Activated T-helper 1 cell treated with Interleukin-2 at 50 U/mL for 16 hours (primary cell): Measurements from ENCODE around the gene PFKFB1.

Source experiments
- DNase-seq: peaks from one replicate; pipeline ENCODE4 v3.0.0-alpha.2; 2020; ENCODE audit warnings: low read depth

Gene PFKFB1

DNA sequence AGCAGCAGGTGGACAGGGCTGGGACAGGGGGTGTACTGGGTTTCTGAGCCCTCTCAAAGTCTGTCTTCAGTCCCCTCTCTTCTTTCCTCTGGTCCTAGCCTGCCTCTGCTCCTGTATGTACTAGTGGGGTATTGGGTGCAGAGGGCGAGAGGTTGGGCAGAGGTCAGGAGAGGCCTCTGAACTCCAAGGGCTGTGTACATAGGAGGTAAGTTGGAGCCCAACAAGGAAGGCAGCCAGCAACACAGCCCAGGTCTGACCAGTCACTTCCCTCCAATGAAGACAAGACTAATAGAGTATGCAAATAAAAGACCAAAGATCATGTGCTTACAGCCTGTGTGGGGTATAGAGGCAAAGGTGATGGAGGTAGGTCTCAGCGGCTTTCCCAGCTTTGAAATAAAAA is at the start of gene PFKFB1:
Gene PFKFB1, minus strand, starts transcription at position 90 of the 400 bp plus-strand sequence. CDS start 181 bp downstream, outside the sequence.
- DNase-seq = no peak

GRCh38 chrX:55041514-55041913 is 47.5 kb upstream of the PFKFB1 start:
- no peak for DNase-seq

DNA sequence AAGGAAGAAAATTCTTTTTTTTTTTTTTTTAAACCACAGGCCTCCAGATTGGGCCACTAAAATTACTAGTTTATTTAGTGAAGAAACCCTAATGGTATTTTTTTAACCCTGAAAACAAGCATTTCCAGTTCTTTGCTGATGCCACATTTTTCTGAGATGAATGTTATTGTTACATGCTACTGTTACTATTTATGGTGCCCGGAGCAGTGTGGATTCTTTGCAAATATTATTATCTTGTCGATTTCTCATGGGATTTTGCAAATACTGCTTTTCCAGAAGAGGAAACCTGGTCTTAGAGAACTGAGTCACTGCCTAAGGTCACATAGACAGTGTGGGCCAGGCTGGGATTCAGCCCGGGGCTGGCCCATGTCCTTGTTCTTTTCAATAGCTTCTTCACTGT is 45.5 kb upstream of the PFKFB1 start:
- no peak for DNase-seq

DNA sequence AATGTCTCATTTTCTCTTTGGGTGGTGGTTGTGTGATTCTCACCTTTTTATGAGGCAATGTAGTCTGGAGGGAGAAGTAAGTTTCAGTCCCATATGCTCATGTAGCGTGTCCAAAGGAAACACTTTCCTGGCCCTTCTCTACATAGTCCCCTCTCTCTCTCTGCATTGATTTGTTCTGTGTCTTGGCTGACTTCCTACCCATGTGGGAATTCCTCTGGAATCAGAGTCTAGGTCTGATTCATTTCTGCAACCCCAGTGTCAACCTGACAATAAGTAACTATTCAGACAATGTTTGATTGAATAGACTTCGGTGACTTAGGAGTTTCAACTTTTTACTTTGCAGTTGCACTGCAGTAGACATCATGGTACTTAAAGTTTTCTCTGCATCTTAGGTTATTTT is 39.4 kb upstream of the PFKFB1 start:
- no peak for DNase-seq

DNA sequence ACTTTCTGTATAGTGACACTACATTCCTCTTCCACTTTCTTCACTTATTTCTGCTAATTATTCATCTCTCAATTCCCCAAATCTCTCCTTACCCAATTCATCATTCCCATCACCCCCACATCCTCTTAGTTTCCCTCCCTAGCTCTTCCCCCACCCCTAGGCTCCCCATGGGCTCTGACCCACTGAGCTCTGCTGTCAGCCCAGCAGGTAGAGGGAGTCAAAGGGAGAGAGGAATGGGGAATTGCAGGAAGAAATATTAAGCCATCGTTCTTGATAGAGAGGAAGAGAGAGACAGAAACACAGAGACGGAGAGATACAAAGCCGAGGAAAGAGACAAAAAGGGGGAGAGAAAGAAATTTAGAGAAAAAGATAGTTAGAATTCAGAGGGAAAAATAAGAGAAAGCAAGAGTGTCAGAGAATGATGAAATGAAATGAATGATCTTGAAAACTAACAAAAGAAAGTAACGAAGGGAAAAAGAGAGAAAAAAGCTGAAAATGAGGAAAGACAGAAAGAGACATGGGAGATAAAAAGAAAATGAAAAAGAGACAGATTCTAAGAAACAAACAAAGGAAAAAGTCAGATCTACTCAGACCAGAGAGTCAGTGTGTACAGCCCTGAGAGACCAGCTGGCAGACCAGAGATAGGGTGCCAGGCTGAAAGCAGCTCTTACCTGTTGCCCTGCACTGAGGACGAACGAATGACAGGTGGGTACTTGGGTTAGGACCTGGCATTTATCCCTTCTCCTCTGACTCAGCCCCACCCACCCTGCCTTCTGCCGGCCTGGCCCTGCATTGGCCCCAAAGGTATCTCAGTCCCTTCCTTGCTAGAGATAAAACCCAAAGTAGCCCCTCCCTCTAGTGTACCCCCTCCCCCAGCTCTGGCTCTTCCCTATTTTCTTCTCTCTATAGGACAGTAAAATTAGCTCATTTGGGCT is 36.5 kb upstream of the PFKFB1 start, which contains the start of gene ALAS2:
Gene ALAS2, minus strand, starts transcription at position 707 of the 935 bp plus-strand sequence. CDS start 4,977 bp downstream, outside the sequence.
- no peak for DNase-seq

- DNase-seq = no peak
These were observed 35.3 kb upstream of the PFKFB1 start for GRCh38 chrX:55029291-55029690.

DNA sequence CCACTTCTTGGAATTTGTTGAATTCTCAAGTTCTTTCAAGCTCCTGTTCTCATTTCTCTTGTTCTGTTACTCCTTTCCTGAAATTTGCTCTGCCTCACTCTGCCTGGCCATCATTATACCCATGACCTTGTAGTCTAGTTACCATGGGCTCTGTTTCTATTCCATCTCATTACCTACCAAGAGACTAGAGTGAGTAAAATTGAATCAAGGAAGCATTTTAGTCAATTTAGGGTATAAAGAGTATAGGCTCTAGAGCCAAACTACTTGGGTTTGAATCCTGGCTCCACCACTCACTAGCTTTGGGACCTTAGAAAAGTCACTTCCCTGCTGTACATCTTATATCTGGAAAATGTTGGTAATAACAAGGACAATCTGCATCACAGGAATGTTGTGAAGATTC is 34.6 kb upstream of the PFKFB1 start:
- no peak for DNase-seq

- DNase-seq = no peak
These were observed 34.1 kb upstream of the PFKFB1 start for GRCh38 chrX:55028040-55028439.

DNA sequence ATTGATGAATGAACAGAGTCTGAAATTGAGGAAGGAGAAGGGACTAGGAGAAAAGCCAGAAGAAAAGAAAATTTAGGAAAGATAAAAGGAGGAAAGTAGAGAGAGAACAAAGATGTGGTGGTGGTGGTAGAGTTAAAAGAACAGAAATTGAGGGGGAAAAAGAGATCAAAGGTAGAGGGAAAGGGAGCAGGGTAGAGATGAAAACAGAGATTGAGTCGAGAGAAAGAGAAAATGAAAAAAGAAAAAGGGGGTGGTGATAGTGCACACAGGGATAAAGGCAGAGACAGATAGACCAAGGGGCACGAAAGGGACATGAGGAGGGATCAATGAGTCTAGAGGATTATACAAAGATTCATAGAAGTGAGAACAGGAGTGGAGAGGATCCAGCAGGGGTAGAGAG is 32.9 kb upstream of the PFKFB1 start:
- DNase-seq = no peak

GRCh38 chrX:55026143-55026542 is 32.2 kb upstream of the PFKFB1 start:
- DNase-seq = no peak

GRCh38 chrX:55014897-55015299 is 20.9 kb upstream of the PFKFB1 start:
- no peak for DNase-seq

DNA sequence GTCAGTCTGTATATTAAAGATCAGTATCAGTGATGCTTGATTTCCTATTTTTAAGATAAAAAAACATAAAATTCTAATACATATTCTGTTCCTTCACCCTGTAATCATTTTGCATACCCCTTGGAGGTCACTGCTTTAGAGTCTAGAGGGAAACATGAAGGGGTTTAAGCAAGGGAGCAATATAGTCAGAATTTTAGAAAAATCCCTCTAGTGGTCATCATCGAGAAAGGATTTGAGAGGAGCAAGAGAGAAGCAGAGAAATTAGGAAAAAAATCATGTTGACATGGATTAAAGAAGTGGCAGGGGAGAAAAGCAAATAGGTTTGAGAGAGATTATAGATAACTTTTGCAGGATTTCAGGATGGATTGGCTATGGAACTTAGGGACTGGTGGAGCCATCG is 17.3 kb upstream of the PFKFB1 start:
- no peak for DNase-seq

GRCh38 chrX:55008571-55009358 is 14.8 kb upstream of the PFKFB1 start:
- no peak for DNase-seq

GRCh38 chrX:55007656-55008055 is 13.7 kb upstream of the PFKFB1 start:
- DNase-seq = no peak

- DNase-seq = no peak
These were observed 13.0 kb upstream of the PFKFB1 start for GRCh38 chrX:55006827-55007621.

DNA sequence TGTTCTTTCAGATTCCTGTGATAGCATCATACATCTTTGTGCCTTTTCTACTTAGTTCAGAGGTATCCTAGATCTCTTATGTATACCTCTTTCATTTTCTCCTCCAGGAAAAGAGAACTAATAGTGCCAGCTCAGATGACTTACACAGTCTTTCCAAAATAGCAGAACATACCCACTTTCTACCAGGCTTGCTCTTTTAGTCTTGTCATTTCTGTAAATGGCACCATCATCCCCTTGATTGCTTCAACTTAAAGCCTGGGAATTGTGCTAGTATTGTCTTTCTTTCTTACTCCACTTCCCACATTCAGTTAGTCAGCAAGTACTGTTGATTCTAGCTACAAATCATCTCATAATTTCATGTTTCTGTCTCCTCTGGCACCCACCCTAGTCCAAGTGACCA is 11.3 kb upstream of the PFKFB1 start:
- DNase-seq = no peak

GRCh38 chrX:55004231-55004630 is 10.2 kb upstream of the PFKFB1 start:
- DNase-seq = no peak

DNA sequence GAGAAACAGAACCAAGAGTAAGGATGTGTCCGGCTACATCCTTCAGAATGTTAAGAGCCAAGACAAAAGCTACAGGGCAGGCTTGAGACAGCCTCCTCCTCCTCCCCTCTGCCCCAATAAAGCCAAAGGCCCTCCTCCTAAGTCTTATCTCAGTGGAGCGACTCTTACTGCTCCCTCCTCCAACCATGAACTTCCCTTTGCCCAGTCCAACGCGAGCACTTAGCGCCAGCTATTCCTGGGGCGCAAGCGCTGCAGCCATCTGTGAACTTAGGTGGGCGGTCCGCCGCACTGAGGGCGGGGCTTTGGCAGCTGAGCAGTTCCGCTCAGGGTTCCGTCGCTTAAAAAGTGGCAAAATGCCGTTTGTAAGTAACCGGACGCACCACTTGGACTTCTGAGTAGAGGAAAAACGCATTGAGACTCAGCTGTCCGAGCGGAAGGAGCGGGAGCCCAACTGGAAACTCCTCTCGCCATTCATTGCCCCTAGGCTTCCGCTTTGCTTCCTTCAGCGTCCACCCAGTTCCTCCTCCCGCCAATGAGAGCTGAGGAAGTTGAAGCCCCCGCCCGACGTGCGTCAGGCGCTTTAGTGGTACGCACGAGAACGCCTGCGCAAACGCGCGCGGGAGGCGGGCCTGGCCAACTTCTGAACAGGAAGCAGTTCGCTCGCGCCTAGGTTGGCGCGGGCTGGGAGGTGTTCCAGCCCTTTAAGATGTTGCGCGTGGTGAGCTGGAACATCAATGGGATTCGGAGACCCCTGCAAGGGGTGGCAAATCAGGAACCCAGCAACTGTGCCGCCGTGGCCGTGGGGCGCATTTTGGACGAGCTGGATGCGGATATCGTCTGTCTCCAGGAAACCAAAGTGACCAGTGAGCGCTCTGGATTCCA is 6.0 kb upstream of the PFKFB1 start, which contains the start of gene APEX2:
Gene APEX2, plus strand, starts transcription at position 647 of the 882 bp plus-strand sequence. Its CDS starts 60 bp downstream, at position 707.
- peak; percentile 76 for DNase-seq

DNA sequence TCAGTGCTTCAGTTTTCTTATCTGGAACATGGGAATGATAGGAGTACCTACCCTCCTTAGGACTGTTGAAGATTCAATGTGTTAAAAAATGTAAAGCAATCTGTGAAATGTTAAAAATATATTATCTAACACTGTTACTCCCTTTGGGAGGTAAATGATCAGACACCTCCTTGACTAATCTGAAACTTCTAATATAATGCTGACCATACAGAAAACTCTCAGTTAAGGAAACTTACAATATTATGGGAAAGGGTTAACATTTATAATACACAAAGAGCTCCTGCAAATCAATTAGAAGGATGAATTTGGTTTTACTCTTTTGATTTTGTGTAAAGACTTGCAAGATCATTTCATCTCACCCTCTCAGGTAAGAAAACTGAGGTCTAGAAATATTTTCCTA is 1.6 kb upstream of the PFKFB1 start:
- DNase-seq = no peak

DNA sequence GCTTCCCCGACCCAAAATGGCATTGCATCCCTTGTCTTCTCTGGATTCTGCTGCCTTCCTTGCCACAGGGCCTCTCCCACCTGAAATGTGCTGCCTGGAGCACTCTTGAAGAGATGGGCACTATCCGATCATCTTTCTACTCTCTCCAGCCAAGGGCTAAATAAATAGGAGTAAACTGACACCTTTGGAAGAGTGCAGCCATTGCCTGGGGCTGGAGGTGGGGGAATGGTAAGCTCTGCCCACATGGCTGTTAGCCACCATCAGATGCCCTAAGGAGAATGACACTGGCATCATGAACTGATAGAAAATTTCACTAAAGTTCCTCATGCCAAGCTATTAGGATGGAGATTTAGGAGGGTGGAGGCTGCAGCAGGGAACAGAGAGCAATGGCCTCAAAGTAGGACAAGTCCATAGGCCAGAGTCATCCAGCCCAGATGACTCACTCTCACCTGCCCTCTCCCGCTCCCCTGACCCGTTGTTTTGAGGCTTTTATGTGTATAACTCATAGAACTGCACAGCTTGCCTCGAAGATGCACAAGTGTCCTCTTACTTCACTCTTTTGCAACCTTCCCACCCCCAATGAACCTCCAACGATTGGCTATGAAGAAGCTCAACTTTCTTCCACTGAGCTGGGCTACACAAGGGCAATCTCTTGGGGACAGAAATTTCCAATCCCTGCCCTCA is 822 bp upstream of the PFKFB1 start:
- DNase-seq = no peak
